Measurements from ENCODE around the gene ASTL.

Gene ASTL

DNA sequence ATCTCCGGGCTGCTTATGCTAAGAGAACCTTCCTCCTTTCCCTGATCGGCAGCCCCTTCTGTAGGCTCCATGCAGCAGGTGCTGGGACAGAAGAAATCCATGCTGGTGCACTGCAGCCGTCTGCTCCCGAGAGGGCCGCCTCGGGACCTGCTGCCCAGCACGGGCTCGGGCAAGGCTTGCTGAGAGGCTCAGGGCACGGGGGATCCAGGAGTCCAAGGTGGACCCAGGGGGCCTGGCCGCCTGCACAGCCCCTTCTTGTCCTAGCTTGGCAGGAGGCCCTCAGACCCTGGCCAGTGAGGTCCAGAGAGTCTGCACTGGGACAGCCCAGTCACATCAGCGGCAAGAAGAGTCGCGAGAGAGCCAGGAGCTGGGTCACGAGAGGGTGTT, 20.2 kb upstream of the ASTL start:
- DNase-seq: no peak

DNA sequence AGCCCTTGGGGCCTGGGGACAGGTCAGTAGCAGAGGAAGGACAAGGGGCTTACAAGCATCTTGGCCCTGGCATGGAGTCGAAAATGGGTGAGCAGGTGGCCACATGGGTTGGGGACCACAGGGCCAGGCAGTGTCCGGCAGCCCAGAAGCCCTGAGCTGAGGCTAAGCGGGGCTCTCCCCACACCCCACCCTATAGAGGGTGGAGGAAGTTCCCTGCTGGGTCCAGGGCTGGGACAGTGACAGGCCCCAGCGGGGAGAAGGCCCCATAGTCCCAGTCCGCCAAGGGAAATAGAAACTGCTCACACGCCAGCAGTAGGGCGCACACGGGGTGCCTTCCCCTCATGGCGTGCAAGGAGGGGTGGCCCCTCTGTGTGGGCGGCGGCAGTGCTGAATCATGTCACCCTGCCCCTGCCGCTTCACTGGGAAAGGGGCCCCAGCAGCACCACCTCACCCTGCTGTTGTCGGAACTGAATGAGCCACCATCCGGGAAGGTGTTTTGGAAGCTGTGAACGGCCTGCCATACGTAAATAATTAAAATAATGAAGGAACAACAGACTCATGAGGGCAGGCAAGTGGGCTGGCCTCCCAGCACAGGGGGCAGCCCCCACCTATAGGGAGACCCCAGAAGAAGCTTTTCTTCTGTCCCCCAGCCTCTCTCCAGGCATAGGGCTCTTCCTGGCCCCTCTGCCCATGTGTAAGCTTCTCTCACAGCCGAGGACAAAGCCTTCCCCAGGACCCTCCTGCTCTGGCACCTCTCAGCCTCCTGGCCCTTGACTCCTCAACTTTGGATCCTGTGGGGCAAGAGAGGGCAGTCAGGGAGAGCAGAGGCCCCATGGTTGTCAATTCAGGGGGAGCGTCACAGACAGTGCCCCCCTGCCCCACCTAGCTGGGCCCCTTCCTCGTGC, 19.6 kb upstream of the ASTL start:
- DNase-seq: peak; percentile 93

DNA sequence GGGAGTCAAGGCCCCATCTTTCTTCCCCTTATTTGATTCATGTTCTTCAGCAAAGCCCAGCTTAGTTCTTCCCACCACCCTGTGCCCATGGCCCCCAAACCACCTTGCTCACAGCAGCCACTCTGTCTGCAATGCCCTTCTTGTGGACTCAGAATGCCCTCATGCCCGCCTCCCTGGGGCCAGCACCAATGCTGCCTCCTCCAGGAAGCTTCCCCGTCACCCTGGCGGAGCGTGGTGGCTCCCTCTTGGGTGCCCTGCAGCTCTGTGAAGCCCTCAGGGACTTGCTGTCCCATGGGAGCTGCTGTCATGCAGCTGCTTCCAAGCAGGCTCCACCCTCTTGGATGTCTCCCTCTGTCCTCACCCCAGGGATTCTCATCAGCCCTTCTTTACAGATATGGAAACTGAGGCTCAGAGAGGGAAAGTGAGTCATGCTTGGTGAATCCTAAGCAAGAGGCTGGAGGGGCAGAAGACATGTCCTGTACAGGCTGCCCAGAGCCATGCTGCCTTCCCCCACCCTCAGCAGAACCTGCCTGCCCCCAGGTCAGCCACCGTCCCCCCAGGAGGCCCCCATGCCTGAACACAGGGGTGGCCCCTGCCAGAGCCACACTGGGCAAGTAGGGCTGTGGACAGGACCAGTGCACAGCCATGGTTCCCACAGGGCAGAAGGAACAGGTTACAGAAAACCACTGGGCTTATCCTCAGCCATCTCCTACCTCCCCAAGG, 18.8 kb upstream of the ASTL start:
- DNase-seq: no peak

DNA sequence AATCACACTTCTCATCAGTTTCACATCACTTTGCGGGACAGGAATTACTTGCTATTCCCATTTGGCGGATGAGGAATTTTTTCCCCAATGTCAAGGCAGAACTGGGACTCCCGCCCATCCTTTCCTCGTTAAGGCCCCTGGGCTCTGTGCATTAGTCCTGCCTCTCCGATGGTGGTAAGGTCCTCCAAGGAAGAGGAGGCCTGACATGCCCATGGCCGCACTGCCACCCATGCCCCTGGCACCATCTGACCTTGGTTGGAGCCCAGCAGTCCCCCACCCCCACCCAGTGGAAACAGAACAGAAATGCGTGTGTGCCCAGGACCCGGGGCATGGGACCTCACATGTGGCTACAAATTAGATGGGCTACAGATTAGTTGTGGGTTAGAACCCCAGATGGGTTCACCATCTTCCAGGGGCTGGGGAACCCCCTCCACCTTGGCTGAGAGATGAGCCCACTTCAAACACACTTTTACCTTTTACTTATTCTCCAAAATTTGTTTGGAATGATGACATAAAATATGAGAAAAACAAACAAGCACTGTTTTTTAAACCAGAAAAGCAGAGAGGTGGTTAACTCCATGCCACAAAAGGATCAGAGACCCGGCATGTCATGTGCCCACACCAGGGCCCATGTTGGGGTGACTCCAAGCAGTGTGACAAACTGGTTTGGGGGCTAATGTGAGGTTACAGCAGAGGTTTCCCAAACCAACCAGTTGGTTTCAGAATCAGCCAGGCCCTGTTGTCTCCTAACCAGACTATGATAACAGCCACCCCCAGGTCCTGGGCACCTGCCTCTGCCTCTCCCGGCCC, 17.9 kb upstream of the ASTL start:
- no peak for DNase-seq

DNA sequence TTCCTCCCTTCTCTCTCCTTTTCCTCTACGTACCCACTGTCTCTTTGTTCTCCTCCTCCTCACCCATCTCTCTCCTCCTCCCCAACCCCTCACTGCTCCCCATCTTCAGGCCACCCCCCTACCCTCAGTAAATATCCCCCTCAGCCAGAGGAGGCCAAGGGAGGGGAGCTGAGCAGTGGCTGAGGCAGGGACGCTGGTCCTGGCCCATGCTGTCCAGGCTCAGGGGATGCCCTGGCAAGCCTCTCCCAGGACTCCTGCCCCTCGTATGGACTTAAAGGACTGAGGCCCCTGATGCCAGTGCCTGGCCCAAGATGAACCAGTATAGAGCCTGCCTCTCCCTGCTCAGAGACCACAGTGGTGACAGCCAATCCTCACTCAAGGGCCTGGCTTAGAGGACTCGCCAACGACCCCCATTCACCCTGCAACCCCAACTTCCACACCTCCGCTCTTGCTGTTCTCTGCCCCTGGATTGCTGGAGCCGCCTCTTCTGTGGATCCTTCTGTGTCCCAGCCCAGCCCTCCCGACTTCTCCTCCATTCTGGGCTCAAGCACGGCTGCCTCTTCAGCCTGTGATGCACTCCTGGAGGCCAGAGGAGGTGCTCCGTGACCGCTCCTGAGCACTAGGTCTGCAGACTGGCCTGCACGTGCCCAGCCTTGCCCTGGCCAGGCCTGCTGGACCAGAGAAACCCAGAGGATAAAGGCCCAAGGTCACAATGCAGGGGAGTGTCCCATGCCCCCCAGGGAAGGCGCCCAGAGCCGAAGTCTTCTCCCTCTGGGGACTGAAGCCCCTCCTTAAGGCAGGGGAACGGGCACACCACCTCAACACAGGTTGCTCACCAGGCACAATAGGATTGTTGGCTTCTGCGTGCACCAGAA, 16.4 kb upstream of the ASTL start:
- DNase-seq: no peak

DNA sequence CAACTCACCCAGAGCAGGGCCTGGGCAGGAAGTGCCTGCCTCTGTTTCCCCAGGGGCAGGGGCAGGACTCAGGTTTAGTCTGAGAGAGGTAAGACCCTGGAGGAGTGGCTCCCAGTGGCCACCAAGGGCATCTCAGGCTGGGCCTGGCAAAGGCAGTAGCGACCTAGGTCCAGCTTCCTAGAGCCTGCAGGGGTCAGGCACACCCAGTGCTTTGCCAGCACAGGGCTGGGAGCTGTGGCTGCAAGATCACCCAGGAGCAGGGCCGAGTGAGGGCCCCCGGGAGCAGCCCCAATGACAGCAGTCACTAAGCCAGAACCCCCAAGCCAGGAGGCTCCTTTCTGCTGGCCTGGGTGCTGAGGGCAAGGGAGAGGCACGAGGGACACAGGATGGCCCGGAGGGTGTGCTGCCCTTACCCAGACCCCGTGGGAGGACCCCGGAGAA, 15.7 kb upstream of the ASTL start:
- no peak for DNase-seq

DNA sequence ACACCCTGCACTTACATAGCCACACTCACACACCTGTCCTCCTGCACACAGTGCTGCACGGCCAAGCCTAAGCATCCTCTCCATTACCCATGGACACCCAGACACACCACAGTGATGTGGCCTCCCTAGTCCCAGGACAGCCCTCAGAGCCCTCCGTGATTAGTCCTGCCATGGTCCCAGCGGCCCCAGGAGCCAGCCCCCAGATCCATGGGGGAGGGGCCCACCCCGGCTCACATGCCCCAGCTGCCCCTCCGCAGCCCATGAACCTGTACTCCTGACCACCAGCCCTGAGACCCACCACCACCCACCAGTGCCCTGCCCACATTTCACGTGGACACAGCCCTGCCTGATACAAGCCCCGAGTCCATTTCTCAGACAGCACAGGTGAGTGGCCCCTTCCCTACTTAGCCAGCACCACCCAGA, 15.0 kb upstream of the ASTL start:
- no peak for DNase-seq

DNA sequence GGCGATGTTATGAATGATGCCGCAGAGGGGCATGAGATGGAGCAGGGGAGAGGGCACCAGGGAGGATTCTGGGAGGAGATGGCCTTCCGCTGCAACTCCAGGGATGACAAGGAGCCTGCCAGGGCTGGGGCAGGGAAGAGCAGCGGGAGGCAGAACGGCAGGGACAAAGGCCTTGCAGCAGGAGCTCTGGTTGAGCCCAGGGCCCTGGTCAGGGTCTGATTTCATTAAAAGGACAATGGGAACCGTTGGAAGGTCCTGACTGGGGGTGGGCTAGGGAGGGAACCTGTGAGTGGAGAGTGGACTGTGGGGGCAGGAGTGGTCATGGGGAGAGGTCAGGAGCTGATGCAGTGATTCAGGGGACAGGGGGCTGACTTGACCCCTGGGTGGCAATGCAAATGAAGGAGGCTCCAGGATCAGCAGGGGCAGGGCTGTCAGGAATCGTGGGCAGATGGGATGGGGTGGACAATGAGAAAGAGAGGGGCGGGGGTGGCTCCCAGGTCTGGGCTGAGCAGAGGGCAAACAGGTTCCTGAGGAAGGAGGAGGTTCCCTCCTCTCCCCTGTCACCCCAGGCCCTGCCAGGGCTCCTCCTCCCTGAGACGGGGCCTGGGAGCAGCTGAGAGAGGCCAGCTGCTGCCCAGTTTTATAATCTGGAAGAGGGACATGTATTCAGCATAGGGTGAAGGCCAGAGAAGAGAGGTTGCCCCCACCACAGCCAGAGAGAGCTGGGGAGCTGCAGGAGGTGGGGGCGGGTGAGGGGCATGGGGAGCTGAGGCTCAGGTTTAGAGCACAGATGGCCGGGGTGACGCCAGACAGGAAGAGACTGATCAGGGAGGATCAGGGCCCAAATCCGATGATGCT, 14.2 kb upstream of the ASTL start:
- DNase-seq: no peak

DNA sequence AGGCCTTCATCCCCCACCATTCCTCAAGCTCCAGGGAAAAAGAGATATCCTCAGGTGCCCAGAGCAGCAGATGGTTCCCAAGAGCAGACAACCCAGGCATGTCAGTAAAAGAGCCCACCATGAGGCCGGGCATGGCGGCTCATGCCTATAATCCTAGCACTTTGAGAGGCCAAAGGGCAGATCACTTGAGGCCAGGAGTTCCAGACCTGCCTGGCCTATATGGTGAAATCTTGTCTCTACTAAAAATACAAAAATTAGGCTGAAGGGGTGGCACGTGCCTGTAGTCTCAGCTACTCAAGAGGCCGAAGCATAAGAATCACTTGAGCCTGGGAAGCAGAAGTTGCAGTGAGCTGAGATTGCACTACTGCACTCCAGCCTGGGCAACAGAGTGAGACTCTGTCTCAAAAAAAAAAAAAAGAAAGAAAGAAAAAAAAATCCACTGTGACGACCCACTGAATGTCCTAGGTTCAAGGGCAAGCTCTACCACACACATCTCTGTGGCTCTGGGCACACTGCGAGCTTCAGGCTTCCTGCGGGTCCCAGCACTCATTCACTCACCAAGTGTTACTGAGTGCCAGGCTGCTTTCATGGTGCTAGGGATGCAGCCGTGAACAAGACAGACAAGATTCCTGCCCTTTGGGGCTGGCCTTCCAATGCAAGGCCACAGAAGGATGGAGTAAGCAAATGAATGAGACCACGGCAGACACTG, 13.4 kb upstream of the ASTL start:
- DNase-seq: no peak

DNA sequence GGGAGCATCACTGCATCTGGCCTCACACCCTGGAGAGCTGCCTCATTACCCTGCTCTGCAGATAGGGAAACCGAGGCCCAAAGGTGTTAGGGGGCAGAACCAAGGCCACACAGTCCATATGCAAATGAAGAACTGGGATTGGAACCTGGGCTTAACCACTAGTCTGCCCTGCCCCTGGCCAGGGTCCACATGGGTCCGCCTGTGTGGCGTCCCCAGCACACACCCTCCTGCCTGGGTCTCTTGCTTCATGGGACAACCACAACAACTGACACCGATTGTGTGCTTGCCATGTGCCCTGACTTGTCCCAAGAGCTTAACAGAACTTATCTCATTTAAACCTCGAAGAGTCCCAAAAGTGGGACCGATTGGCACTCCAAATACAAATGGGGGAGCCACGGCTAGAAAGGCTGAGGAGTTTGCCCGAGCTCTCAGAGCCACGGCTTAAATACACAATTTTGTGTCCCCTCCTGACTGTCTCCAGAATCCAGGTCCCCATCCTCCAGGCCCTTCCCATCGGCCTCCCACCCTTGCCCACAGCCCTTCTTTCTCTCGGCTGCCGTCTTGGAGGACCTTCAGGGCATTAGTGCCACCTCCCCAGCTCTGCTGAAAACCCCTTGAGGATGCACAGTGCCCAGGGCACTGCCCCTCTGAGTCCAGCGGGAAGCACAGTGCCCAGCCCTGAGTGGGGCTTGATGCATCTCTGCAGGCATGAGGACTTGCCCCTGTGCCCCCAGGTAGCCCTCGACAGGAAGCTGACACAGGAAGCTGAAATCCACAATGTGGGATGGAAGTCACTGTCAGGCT, 12.7 kb upstream of the ASTL start:
- no peak for DNase-seq

DNA sequence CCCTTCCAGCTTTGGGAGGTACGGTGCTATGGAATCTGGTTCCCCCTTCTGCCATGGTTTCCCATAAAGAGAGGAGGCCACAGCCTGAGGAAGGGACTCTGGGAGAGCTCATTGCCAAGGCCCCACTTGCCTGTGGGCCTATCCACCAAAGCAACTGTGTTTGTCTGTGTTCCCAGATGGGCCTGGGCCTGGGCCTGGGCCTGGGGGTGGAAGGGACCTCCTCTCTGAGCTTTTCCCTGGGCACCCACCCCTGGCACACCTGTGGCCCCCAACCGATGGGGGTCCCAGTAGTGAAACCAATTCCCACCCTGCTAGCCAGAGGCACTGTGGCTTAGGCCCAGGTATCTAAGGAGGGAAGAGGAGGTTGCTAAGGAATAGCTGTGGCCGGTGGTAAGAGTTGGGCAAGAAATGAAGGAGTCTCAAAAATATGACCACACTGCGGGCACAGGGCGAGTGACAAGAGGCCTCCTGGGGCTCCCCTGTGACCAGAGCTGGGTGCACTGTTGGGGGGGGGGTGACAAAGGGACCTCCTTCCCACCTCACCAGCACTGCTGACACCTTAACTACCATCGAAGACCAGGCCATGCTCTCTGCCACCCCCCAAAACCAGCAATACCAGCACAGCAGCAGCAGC, 11.8 kb upstream of the ASTL start:
- DNase-seq: no peak

DNA sequence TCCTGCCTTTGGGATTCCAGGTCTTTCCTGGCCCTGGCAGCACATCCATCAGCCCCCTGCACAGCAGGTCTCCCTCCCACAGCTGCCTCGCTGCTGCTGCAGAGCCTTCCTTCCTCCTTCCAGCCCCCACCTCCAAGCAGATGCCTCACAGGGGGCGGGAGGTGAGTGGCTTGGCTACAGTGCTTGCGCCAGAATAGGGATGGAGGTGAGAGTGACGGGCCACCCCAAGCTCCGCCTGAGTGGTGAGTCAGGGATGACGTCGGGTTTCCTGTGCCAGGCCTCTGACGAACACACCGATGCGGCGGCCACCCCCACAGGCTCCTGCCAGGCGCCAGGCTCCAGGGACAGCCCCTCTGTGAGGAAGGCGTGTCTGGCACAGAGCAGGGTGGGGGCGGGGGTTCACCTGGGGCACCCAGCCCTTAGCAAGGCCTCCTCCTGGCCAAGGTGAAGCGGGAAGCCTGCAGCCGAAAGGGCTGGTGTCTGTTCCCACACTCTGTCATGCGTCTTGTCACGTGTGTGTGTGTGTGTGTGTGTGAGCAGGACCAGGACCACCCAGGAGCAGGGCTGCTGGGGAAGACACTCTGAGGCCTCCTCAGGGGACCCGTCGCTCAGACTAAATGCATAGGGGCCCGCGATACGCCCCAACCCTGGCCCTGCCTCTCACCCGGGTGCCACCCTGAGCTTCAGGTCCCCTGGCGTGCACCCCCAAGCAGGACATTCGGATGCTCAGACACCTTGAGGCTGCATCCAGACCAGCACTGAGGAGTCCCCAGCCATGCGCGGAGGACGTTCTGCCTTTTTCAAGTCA, 10.3 kb upstream of the ASTL start:
- DNase-seq: peak; percentile 99

DNA sequence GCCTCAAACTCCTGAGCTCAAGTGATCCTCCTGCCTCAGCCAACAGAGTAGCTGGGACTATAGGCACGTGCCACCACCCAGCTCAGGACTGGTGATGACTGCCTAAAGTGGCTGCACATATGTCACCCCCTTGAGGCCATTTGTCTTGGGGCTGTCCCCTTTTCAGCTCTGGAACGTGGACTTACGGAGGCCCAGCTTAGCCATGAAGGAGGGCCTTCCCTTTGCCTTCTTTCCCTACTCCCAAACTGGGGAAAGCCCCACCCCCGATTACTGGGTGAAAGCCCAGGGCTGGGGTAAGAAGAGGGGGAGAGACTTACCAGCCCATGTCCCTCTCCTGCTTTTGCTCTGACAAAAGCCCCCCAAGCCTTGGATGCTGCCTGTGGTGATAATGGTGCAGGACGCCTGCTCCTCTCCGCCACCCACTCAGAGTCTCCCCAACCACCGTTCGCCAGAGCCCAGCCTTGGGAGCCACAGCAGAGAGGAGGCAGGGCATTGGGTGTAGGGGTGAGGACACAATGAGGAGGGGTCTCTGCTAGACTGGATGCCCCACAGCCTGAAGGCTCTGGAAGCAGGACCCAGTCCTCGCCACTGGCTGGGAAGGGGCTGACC, 9.4 kb upstream of the ASTL start:
- no peak for DNase-seq

DNA sequence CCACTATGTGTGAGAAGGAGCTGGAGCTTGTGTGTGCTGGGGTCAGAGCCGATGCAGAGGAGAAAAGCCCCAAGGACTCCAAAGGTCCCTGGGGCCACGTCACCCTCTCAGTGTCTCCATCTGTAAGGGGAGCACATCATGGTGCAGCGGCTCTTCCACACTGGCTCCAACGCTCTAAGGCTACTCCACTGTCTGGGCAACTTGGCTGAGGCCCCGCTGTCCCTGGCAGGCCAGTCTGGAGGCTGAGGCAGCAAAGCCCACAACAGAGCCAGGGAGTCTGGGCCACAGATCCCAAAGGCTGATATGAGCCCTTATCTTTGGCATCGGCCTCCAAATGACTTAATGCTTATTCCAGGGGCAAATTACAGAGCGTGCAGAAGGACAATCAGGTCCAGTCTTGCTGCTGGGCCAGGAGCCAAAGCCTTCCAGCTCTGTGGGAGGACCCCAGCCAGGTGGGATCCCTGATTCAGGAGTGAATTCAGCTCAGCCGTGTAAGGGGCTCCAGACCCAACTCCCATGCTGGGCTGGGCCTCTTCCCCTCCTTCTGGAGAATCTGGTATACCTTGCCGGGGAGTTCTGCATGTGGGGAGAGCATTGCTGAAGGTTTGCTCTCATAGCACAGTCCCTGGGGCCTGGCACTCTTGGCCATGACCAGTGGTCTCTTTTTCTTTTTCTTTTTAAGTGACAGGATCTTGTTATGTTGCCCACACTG, 8.7 kb upstream of the ASTL start:
- no peak for DNase-seq

DNA sequence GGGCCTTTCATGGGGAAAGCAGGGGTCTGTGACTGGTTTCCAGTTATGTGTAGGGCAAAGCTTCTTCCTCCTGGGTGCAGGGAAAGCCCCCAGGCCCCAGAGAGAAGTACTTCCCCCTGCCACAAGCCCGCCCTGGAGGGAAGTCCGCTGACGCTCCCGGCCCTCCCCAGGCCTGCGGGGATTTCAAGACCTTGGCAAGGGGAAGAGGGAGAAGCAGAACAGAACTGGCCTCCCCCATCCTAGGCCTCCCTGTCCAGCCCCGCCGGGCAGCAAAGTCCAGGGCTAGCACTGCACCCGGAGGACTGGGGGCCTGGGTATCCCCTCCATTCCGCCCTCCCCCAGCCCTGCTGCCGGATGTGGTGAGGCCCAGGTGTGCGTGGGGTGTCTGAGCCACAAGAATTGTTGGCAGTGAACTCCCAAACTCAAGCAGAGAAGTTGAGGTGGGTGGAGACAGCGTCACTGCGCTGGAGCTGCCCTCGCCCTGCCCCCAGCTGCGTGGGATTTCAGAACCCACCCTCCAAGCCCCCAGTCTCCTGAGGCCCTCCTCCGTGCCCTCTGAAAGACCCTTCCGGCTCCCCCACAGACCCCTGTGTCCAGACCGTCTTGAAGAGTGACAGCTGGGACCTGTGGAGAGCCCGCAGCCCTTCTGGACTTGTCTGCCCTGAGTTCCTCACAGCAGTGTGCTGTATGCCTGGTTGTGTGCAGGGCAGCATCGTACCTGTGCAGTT, 8.0 kb upstream of the ASTL start:
- peak; percentile 89 for DNase-seq

DNA sequence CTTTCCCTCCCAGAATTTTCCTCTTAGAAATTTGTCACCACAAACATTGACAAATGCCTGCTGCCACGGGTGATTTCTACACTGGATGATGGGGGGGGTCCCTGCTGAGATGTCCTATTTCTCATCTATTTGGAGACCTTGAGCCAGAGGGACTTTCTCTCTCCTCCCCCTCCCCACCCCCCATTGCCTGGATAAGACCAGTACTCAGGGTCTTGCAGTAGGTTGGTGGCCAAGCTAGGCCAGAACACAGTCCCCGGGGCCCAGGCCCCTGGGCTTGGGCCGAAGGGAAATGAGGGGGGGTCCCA, 7.5 kb upstream of the ASTL start:
- DNase-seq: no peak

All from activated CD8-positive, alpha-beta memory T cell treated with anti-CD3 and anti-CD28 coated beads, Interleukin-2, amount 50 U/mL, for 4 hours (primary cell).